Calu3 (cell line): ENCODE data around the gene KRT85. TPM values are rescaled to one million over a fixed set of nuclear protein-coding genes. Genes with fewer than 3 reads are reported as not detected.

Experiments
- BruUV-seq: library from RNA; stranded (reverse); fragments of 400-500 nt; replicated peaks from 2 replicates; lab custom pipeline; 2021; lab: Mats Ljungman, UMichigan
- CTCF ChIA-PET: fragments of 300-600 bp; sonication (Branson Sonifier 250); formaldehyde crosslinking; loops from one replicate; lab custom pipeline; 2022; ENCODE audit warnings: antibody characterized with exemption; lab: Charles Lee
- DNase-seq: peaks from one replicate; pipeline ENCODE4 v3.0.0; 2022
- H3K27ac Mint-ChIP-seq: one replicate; pipeline ENCODE4 v1.8.0; 2022; ENCODE audit warnings: mixed read lengths; ENCODE audit not compliant: unreplicated experiment
- H3K27me3 Mint-ChIP-seq: one replicate; pipeline ENCODE4 v1.8.0; 2022; ENCODE audit warnings: mixed read lengths; ENCODE audit not compliant: unreplicated experiment
- H3K36me3 Mint-ChIP-seq: one replicate; pipeline ENCODE4 v1.8.0; 2022; ENCODE audit warnings: mild to moderate bottlenecking, moderate library complexity, mixed read lengths; ENCODE audit not compliant: insufficient read depth, unreplicated experiment
- H3K4me1 Mint-ChIP-seq: one replicate; pipeline ENCODE4 v1.8.0; 2022; ENCODE audit warnings: mild to moderate bottlenecking, low read depth, mixed read lengths; ENCODE audit not compliant: unreplicated experiment
- H3K4me3 Mint-ChIP-seq: one replicate; pipeline ENCODE4 v1.8.0; 2022; ENCODE audit warnings: mild to moderate bottlenecking, low read depth, moderate library complexity, mixed read lengths; ENCODE audit not compliant: unreplicated experiment
- H3K9me3 Mint-ChIP-seq: one replicate; pipeline ENCODE4 v1.8.0; 2022; ENCODE audit warnings: low read depth, mixed read lengths; ENCODE audit not compliant: unreplicated experiment
- CTCF ChIP-seq: fragments of 200-600 bp; IDR thresholded peaks from one replicate; pipeline ENCODE4 v1.8.0; 2022; ENCODE audit warnings: antibody characterized with exemption; ENCODE audit not compliant: unreplicated experiment
- intact Hi-C: fragments of 100-400 bp; cut with micrococcal nuclease; formaldehyde crosslinking; loops from one replicate; pipeline ENCODE4 v1.10.0; 2022; ENCODE audit not compliant: unreplicated experiment
- total RNA-seq: library from RNA; stranded (reverse); gene quantifications from 2 replicates; pipeline ENCODE4 v1.2.3, GENCODE V29; 2022

The KRT85 gene
- total RNA-seq, 1 experiment from 2014 or later = not detected

GRCh38 chr12:52320784-52321400, 46.4 kb downstream of the KRT85 start, which contains the start of gene KRT83:
Gene KRT83 (minus strand): TSS chr12:52321398. CDS start chr12:52321335, 63 bp downstream.
- Mint-ChIP-seq H3K4me1 (peaks cover 8% of the 10 kb centered on the region), H3K36me3 (no peaks in the 10 kb centered on the region), H3K27me3 (no peaks in the 10 kb centered on the region), H3K9me3 (no peaks in the 10 kb centered on the region), H3K4me3 (no peak within 1 kb of the TSS), H3K27ac (peak within 1 kb of the TSS; percentile 33)
- intact Hi-C loops = loop anchor here (10.0 kb wide), 1 partner anchor 76 kb away; no protein-coding TSS in a partner anchor
- DNase-seq = no peak
- TF ChIP-seq CTCF = no peak
- CTCF ChIA-PET = no interaction called here
- no TSS peak for BruUV-seq

GRCh38 chr12:52319097-52319496, 48.2 kb downstream of the KRT85 start:
- BruUV-seq = no TSS peak
- Mint-ChIP-seq H3K27ac (no peak overlapping the region), H3K4me3 (no peak overlapping the region), H3K4me1 (peaks cover 8% of the 10 kb centered on the region), H3K9me3 (no peaks in the 10 kb centered on the region), H3K36me3 (no peaks in the 10 kb centered on the region), H3K27me3 (no peaks in the 10 kb centered on the region)
- CTCF ChIA-PET = interaction anchor here (1.5 to 1.8 kb wide), 2 partner anchors 11 to 39 kb away, joined by 5 to 11 read pairs; no protein-coding TSS in a partner anchor
- intact Hi-C loops = no loop called here
- peak; percentile 37 for DNase-seq
- TF ChIP-seq CTCF = no peak

- Mint-ChIP-seq H3K27ac (no peak overlapping the region), H3K4me3 (no peak overlapping the region), H3K9me3 (no peaks in the 10 kb centered on the region), H3K27me3 (peaks cover 3% of the 10 kb centered on the region), H3K4me1 (peaks cover 8% of the 10 kb centered on the region), H3K36me3 (no peaks in the 10 kb centered on the region)
- intact Hi-C loops = no loop called here
- no peak for TF ChIP-seq CTCF
- CTCF ChIA-PET = interaction anchor here (1.5 to 1.8 kb wide), 2 partner anchors 10 to 38 kb away, joined by 5 to 11 read pairs; no protein-coding TSS in a partner anchor
- BruUV-seq = no TSS peak
- DNase-seq = no peak
Observed at GRCh38 chr12:52318241-52318990, 48.9 kb downstream of the KRT85 start.

GRCh38 chr12:52317468-52318052, 49.7 kb downstream of the KRT85 start:
- peaks cover 11% of the 10 kb centered on the region for H3K27me3 Mint-ChIP-seq
- no peak for DNase-seq
- CTCF ChIA-PET = no interaction called here
- H3K4me3 Mint-ChIP-seq = no peak overlapping the region
- BruUV-seq = no TSS peak
- no peak overlapping the region for H3K27ac Mint-ChIP-seq
- intact Hi-C loops = no loop called here
- TF ChIP-seq CTCF = no peak
- H3K9me3 Mint-ChIP-seq = no peaks in the 10 kb centered on the region
- peaks cover 17% of the 10 kb centered on the region for H3K4me1 Mint-ChIP-seq
- H3K36me3 Mint-ChIP-seq = no peaks in the 10 kb centered on the region
